HG03064 (cell line): ENCODE results near the gene A2M.
"Not testable (repeated sequence)": the region's sequence is repeated elsewhere in the genome, so short reads cannot be mapped to it uniquely, and the experiment has no call there.

Experiments used
- ATAC-seq: cut with Tn5 transposase; IDR thresholded peaks from one replicate; pipeline ENCODE4 v1.9.1; 2021; ENCODE audit warnings: low read depth; ENCODE audit not compliant: unreplicated experiment

A2M gene

DNA sequence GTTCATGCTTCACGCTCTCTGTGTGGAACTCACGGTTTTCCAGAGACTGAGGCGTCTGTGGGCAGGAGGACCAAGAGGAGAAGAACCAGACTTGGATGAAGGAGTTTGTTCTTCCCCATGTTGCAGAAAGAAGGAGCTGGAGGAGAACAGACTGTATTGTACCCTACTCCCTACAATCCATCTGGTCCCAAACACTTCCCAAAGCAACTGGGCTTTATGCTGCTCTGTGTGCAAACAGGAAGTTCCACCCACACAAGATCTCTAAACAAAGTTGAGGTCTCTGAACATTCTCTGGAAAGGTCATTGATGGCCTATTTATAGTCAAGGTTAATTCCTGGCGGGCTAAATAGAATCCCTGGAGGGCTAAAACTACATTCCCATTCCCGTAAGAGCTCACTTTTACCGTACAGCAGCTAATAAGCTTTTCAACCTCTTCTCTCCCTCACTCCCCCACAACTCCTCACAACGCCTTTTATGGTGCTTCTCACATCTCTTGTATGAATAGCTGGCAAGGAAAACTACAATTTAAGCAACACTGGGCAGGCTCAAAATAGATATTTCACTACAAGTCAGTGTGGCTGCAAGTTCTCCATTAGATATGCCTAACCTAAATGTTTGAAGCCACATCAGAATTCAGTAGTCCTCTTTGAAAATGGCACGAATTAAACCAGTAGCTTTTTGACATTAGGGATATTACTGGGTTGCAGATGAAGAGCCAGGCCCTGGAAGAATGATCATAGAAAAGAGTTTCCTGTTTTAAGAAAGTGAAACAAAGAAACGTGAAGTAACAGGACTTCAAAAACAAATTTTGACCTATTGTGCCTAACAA lies at the start of gene A2M:
A2M (minus strand) TSS at position 189 of the 829 bp plus-strand sequence; CDS start at position 119, 70 bp downstream.
- no peak for ATAC-seq

DNA sequence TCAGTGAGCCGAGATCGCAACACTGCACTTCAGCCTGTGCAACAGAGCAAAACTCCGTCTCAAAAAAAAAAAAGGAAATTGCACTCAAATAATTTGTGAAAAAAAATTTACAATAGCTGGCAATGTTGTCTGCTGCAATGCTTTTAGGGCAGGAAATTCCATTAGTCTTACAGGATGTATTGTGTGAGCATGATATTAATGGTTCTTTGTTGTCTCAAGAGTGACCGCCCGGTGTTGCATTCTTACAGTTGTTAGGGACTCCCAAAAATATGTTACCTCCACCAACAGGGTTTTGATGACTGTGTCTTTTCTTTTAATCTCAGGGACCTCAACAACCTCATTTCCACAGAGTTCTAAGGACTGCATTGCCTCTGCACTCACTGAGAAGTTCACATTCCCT lies 47.7 kb upstream of the A2M start:
- ATAC-seq = no peak

DNA sequence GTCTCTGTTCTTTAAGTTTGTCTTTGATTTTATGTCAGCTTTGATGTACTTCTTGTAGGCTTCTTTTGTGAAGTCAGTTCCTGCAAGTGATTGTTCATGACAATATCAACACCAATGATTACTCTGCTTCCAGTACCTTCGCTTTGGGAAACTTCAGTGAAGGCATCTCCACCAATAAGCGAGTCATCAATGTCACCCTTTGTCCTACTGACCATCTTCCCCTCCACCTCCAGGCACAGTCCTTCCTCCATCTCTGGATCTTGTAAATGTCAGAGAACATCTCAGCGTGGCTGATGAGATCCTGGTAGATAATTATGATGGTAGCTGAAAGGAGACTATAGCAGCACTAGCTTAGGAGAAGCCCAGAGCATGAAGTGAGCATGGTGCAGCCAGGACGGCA lies 40.4 kb upstream of the A2M start:
- no peak for ATAC-seq

DNA sequence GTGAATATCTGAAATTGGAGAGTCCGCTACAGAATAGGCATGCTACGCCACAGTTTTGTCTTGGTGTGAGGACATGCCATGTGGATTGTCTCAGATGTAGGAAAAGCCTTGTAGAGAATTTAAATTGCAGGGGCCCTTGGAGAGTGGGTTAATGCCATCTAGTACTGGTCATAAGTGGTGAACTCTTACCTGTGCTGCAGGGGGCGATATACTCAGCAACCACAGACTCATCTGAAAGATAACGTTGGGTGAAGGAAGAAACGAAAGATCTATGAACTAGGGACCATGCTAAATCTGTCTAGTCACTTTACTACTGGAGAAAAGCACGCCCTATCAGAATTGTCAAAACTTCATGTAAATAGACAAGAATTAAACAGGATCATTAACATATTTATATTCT lies 33.7 kb upstream of the A2M start:
- no peak for ATAC-seq

DNA sequence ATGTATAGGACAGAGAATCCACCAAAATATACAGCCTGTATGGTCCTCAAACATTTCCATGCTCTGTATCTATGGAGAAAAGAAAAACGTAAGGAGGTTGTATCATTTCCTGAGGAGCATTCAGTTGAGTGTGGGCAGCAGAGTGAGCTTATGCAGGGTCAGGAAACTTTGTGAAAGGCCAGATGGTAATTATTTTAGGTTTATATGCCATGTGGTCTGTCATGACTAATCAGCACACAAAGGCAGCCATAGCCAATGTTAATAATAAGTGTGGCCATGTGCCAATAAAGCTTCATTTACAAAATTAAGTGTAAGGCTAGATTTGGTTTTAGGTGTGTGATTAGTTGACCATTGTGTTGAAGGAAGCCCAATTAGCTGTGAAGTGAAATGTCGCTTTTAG lies 33.2 kb upstream of the A2M start:
- no peak for ATAC-seq

DNA sequence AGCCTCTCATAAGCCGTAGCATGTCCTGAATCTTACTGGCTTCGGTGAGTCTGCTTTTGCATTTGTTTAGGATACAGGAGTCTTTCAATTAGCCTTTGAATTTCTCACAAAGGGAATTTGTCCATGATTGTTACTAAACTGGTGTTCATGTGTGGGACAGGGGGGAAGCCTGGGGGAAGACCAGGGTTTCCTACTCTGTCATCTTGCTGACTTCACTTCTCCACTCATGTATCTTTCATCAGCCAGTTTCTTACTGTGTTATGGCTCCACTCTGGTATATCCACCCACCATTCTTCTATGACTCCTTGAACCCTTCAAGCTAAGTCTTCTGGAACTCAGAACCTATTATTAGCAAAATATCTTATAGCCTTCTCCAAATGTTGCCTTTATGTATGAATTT lies 31.7 kb upstream of the A2M start:
- no peak for ATAC-seq

DNA sequence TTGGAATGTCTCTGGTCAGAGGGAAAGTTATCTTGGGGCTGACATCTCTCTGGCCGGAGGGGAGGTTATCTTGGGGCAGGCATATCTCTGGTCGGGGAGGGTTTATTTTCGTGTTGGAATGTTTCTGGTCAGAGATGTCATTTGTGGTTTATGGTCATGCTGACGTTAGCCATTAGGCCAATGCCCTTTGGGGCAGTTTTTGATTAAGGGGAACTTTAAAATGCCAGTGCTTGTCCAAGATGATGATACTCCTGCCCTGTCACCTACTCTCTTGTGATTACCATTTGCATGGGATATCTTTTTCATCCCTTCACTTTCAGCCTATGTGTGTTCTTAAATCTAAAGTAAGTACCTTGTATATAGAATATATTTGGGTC lies 29.0 kb upstream of the A2M start:
- ATAC-seq = no peak

DNA sequence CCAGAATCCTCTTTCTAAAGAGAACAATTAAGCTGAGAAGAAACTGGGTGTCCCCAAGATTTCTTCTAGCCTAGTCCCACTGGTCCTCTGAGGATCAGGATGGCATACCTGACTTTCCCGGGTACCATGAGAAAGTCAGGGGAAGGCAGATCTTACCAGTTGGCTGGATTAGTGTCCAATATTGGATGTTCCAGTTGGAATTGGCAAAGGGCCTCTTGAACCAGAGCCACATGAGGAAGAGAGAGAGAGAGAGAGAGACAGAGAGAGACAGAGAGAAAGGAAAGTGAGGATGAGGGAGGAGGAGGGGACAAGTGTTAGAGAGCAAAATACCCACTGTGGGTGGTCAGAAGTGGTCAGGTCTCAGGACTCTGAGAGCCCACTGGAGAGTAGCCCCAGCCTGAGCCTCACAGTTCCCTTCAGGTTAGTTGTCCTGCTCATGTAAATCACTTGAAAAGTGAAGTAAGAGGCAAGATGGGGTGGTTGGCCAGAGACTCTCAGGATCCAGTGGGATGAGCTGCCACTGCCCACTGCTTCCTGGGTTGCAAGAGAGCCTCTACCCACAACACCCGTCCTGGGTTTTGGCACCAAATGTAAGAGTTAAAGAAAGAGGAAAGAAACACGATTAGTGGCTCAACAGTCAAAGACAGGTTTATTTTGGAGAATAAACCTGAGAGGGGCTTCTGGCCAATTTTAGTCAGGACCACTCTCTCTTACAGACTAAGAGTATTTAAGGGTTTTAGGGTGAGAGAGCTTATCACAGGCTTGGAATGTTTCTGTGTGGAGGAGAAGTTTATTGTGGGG lies 28.4 kb upstream of the A2M start:
- ATAC-seq = no peak

DNA sequence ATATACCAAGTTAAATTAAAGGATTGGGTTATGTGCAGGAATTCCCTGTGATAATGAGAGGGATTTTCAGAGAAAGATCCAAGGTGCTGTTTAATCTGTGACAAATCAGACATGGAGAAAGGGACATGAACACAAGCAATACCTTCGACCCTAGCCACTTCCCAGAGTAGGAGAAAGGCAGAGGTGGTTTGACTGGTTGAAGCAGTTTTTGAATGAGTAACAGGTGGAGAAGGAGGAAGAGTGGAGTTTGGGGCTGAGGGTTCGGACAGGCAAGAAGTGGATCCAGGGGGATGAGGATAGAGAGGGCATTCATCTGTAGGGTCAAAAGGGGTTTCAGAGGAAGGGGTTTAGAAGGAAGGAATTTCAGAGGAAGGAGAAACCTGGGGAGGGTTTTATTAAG lies 27.4 kb upstream of the A2M start:
- no peak for ATAC-seq

DNA sequence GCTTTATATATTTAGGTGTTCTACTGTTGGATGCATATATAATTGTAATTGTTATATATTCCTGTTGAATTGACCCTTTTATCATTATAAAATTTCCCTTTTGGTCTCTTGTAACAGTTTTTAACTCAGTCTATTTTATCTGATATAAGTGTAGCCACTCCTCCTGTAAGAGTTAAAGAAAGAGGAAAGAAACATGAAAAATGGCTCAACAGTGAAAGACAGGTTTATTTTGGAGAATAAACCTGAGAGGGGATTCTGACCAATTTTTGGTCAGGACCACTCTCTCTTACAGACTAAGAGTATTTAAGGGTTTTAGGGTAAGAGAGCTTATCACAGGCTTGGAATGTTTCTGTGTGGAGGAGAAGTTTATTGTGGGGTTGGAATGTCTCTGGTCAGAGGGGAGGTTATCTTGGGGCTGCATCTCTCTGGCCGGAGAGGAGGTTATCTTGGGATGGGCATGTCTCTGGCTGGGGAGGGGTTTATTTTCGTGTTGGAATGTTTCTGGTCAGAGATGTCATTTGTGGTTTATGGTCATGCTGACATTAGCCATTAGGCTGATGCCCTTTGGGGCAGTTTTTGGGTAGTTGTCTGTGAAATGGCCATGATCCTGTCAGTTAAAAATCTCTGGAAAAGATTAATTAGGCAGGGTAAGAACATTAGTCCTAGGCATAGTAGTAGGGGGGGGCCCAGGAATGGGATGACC lies 24.0 kb upstream of the A2M start:
- ATAC-seq = not testable (repeated sequence)

DNA sequence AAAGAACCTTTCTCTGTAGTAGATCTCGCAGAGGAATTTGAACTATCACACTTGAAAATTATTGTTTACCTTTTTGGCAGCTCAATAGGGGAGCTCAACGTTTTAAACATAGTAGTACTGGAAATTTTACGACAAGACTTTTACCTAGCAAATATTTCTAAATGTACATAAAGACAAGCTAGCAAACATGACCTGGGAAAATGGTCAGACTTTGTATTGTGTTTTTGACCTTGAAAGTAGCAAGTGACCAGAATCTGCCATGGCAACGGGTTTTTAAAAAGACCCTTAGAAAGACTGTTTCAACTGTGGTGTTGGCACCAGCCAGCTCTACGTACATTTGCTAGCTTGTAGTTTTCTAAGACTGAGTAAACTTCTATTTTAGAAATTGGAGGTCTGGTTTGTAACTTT lies 20.2 kb upstream of the A2M start:
- no peak for ATAC-seq

DNA sequence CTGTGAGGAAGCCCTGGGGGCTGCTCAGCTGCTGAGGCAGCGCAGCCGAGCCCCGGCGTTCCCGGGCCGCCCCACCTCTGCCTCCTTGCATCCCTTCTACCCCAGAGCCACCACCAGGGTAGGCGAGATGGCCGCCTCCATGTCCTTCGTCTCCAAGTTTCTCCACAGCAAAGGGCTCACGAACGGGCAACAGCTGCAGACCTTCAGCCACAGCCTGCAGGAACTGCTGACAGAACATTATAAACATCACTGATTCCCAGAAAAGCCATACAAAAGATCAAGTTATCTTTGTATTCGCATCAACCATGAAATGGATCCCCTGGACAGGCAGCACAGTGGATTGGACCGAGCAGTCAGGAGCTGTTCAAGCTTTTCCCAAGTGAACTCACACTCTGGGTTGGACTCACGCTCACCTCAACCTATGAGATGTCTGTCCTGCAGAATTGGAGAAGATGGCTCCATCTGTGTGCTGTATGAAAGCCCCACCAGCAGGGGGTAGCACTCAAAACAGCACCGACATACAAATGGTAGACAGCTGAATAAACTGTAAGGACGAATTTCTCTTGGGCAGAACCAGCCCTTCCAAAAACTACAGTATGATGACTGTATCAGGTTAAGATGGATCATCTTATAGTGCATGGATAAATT lies 19.4 kb upstream of the A2M start:
- no peak for ATAC-seq

DNA sequence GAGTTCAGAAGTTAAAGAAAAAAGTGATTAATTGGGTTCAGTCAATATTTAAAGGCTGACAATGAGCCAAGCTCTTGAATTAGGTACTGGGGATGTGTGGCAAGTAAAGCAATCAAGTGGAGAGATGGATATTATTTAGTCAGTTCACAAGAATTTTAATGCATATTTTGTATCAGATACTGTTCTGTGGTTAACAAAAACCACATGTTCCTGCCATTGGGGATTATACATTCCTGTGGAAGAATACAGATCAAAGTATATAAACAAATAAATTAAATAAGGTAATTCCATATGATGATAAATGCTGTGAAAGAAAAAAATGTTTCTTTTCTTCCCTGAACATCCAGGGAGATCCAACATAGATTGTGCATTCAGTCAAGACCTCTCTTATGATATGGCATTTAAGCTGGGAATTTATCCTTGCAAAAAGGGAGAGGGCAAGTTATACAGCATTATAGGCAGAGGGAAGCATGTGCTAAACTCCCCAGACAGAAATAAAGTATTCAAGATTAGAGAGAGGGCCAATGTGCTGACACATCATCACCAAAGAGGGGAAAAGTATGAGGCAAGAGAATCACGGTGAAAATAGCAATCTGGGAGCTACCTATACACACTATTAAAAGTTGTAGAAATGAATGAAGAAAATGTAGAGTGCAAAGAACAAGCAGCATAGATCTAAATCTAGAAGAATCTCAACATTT lies 17.6 kb upstream of the A2M start:
- ATAC-seq = no peak

DNA sequence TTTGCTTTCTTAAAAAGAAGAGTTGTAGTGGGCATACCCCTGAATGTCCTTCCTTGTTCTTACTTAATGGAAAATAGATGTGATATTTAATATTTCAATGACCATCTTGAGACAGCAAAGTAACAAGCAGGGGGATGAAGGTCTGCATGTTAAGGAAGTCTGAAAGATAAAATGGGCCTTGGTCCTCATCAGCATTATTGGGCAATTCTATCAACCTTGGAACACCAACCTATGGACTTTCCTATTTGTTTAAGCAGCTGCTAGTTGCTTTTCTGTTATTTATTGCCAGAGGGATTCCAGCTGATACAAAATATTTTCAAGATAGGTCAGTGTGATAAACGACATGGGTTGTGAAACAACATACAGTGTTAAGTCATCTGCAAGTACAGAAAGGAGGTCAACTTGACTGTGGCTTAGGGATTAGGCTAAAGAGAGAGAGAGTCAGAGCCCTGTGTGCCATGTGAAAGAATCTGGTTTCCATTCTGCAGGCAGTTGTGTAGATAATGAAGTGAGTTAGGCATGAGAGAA lies 16.4 kb upstream of the A2M start:
- ATAC-seq = no peak

DNA sequence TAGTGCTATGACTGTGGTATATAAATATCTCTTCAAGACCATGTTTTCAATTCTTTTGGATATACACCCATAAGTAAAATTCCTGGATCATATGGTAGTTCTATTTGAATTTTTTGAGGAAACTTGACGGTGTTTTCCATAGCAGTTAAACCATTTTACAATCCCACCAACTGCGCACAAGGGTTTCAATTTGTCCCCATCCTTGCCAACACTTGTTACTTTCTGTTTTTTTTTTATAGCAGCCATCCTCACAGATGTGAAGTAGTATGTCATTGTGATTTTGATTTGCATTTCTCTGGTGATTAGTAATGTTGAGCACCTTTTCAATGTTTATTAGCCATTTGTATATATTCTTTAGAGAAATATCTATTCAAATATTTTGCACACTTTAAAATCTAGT lies 14.5 kb upstream of the A2M start:
- ATAC-seq = no peak

DNA sequence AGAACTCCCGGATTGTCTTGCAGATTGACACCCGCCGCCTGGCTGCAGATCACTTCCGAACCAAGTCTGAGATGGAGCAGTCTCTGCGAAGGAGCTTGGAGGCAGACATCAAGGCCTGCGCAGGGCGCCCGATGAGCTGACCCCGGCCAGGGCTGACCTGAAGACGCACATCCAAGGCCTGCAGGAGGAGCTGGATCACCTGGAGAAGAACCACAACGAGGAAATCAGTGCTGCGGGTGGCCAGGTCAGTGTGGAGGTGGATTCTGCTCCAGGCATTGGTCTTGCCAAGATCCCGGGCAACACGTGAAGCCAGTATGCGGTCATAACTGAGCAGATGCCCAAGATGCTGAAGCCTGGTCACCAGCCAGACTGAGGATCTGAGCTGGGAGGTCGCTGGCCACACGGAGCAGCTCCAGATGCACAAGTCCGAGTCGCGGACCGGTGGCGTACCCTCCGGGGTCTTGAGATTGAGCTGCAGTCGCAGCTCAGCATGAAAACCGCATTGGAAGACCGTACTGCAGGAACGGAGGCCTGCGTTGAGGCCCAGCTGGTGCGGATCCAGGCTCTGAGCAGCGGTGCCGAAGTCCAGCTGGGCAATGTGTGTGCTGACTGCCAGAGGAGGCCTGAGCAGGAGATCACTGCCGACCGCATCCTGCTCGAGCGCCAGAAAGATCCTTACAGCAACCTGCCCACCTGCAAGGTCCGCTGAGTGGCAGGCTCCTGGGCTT lies 12.4 kb upstream of the A2M start:
- no peak for ATAC-seq

DNA sequence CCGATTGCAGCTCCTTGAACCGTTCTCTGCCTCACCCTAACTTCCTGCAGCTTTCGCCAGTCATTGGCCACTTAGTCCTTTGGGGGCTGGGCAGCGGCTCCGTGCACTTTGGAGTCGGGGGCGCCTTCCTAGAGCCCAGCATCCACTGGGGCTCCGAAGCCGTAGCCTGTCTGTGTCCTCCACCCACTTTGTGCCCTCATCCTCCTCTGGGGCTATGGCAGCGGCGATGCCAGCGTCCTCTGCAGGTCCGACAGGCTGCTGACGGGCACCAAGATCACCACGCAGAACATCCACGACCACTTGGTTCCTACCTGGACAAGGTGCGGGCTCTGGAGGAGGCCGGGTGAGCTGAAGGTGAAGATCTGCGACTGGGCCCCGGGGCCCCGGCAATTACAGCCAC lies 11.8 kb upstream of the A2M start:
- no peak for ATAC-seq

DNA sequence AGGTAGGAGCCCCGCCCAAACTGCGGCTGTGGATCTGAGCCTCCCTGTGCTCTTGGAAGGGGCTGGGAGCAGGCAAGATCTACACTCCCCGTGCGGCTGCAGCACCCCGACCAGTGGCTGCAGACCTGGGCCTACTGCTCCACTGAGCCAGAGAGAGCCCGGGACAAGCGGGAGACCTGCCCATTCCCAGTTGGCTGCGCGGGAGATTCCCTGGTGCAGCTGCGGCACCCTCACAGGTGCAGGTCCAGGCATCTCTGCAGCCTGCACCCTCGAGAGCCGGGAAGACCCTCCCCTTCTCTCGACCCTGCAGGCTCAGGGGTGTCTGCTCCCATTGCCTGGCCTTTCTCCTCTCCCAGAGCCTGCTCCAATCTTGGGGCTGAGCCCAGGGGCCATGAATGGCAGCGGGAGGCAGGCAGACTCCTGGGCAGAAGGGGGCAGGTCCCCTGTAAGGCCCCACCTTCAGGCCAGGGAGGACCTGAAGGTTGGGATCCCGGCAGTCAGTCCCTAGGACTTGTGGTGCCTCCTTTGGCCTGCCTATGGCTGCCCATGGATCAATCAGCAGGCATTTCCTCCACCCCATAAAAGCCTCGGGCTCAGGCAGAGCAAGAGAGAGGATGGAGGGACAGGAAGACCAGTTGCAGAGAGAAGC lies 8.8 kb upstream of the A2M start:
- ATAC-seq = no peak
